NOMO-1 treated with dmso at 0.1 percent for 144 hours (cell line): ENCODE measurements around the gene ATP8B3.

Experiments
- DNase-seq: peaks from one replicate; lab custom pipeline; 2025; ENCODE audit not compliant: unreplicated experiment; lab: John Stamatoyannopoulos, UW

Gene ATP8B3

GRCh38 chr19:1850809-1851653 is 39.0 kb upstream of the ATP8B3 start:
- DNase-seq: no peak

- no peak for DNase-seq
These were observed 37.9 kb upstream of the ATP8B3 start for GRCh38 chr19:1849886-1850398.

GRCh38 chr19:1849132-1849474 is 37.0 kb upstream of the ATP8B3 start:
- DNase-seq: no peak

- peak; percentile 86 for DNase-seq
These were observed 36.5 kb upstream of the ATP8B3 start, which contains the start of gene REXO1 for GRCh38 chr19:1848399-1849131. Gene REXO1 (minus strand): TSS chr19:1848483. CDS start chr19:1848358, 125 bp downstream.

GRCh38 chr19:1847684-1848398 is 35.8 kb upstream of the ATP8B3 start:
- no peak for DNase-seq

GRCh38 chr19:1847348-1847683 is 35.2 kb upstream of the ATP8B3 start:
- DNase-seq: no peak

- DNase-seq: no peak
These were observed 34.6 kb upstream of the ATP8B3 start for GRCh38 chr19:1846517-1847204.

GRCh38 chr19:1845642-1846041 is 33.6 kb upstream of the ATP8B3 start:
- no peak for DNase-seq

- no peak for DNase-seq
These were observed 33.0 kb upstream of the ATP8B3 start for GRCh38 chr19:1845125-1845515.

GRCh38 chr19:1844513-1845124 is 32.5 kb upstream of the ATP8B3 start:
- no peak for DNase-seq

GRCh38 chr19:1843646-1844394 is 31.7 kb upstream of the ATP8B3 start:
- no peak for DNase-seq

- DNase-seq: no peak
These were observed 31.0 kb upstream of the ATP8B3 start for GRCh38 chr19:1843116-1843515.

GRCh38 chr19:1841209-1841924 is 29.3 kb upstream of the ATP8B3 start:
- DNase-seq: no peak

- DNase-seq: no peak
These were observed 28.6 kb upstream of the ATP8B3 start for GRCh38 chr19:1840541-1841115.

- no peak for DNase-seq
These were observed 27.8 kb upstream of the ATP8B3 start for GRCh38 chr19:1839658-1840540.

- no peak for DNase-seq
These were observed 25.6 kb upstream of the ATP8B3 start for GRCh38 chr19:1837625-1838105.

- no peak for DNase-seq
These were observed 25.1 kb upstream of the ATP8B3 start for GRCh38 chr19:1837222-1837565.
